Endothelial cell of umbilical vein (primary cell): ENCODE results near the gene ROBO4.
A peak's percentile ranks its signal among the peaks of the same experiment; 100 is the strongest.

ENCODE experiments used
- CTCF ChIP-seq, 2 donors: IDR thresholded peaks; 1 replicate in 1 of 2; 2 replicates in 1 of 2; pipeline ENCODE4 v1.5.1; 2011; ENCODE audit warnings: low read length in 2 of 2, mild to moderate bottlenecking in 2 of 2, moderate library complexity in 2 of 2, control low read depth in 1 of 2, inconsistent platforms in 1 of 2, low read depth in 1 of 2; ENCODE audit not compliant: insufficient read depth in 1 of 2; ENCODE audit errors: extremely low read depth in 1 of 2
- EZH2 ChIP-seq: IDR thresholded peaks from 2 replicates; pipeline ENCODE4 v1.6.1; 2012; ENCODE audit warnings: borderline replicate concordance, low read depth, mild to moderate bottlenecking, moderate library complexity, low read length, inconsistent platforms; ENCODE audit not compliant: severe bottlenecking
- MYC ChIP-seq: IDR thresholded peaks from one replicate; pipeline ENCODE4 v1.6.1; 2011; ENCODE audit warnings: mild to moderate bottlenecking, low read depth, low read length
- POLR2A ChIP-seq: IDR thresholded peaks from 2 replicates; pipeline ENCODE4 v1.6.1; 2012; ENCODE audit warnings: low read depth, mild to moderate bottlenecking, control low read depth, low read length

GRCh38 chr11:124882339-124883071 is 15.2 kb downstream of the ROBO4 start:
- TF ChIP-seq CTCF (IDR thresholded peaks at IDR 0.05; ENCODE audit: extremely low read depth in 1 of 2, insufficient read depth in 1 of 2, low read depth in 1 of 2, low read length in 2 of 2): peak in 1 of 2 donors; percentile 24
- no peak for TF ChIP-seq MYC
- no peak for TF ChIP-seq EZH2
- TF ChIP-seq POLR2A: peak; percentile 87
